ENCODE measurements around the gene CCDC82.
A peak's percentile ranks its signal among the peaks of the same experiment; 100 is the strongest.

Gene CCDC82

GRCh38 chr11:96361778-96362177 is 27.9 kb downstream of the CCDC82 start:
- DNase-seq = no peak

- no peak for DNase-seq
Measured at GRCh38 chr11:96358321-96358720, 31.4 kb downstream of the CCDC82 start.

DNA sequence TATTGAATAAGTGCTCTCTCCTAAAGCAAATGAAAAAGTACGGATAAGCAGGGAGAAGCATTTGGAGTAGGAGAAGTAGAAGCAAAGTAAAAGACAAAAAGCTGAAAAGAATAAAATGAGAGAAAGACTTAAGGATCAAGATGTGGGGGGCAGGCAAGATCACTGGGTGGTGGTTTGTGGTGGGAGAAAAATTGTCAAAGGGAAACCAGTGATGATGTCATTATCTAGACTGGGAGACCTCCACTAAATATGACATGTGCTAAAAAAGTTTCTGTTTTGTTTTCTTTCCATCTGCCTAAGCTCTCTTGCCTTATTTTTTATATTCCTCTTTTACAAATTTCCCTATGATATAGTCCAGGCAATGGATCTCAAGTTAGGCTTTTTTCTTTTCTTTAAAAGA is 31.9 kb downstream of the CCDC82 start:
- DNase-seq = no peak

DNA sequence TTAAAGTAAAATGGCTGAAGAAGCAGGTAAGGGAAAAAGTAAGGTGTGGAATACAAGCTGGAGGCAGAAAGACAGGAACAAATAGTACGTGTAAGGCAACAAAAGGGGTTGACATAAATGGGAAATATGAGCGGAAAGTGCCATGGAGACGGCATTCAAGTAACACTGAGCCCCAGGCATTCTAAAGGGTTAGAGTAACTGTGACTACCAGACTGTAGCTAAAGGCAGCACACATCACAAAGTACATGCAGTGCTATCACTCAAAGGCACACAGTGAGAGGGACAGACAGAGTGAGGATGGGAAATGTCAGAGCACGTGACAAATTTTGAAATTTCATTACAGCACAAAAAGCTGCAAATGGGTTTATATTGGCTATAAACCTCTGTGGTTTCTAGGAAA is 32.9 kb downstream of the CCDC82 start:
- no peak for DNase-seq

GRCh38 chr11:96342961-96343711 is 46.6 kb downstream of the CCDC82 start, which contains the start of gene MAML2:
Gene MAML2 (minus strand): TSS chr11:96343195. CDS start chr11:96341895, 1,300 bp downstream.
- peak; percentile 91 to 93 for DNase-seq

- DNase-seq = no peak
Measured at GRCh38 chr11:96342014-96342960, 47.4 kb downstream of the CCDC82 start.

DNA sequence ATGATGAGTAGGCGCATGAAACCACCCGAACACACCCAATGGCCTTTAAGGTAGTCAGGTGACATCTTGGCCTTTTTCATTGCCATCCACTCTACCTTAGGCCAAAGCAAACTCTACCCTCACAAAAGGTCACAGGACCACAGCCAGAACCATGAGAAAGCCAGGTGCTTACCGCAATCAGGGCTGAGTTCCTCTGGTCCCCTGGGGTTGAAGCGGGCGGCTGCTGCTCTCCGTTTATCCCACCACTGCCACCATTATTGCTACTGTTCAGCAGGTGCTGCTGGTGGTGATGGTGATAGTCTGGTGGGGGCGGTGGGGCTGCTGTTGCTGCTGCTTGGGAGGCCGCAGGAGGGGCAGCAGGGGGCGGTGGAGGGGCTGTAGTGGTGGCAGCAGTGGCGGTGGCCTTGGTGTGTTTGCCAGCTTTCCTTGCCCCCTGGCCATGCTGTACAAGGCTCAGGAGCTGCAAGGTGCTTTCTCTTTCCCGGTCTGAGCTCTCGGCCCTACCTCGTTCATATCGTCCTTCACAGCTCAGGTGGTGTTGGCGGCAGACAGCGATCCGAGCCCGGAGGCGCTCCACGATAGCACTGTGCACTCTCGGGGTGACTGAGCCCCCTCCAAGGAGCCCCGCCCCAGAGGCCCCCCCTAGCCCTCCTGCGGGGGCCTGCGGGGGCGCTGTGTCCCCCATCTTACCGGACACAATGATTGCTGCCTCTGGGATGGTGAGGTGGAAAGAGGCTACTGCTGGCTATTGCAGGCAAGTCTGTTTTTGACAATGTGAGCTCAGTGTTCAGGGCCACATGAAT is 48.3 kb downstream of the CCDC82 start:
- peak in 1 of 2 donors; percentile 17 for DNase-seq

GRCh38 chr11:96340555-96340885 is 49.2 kb downstream of the CCDC82 start:
- DNase-seq = no peak

- no peak for DNase-seq
Measured at GRCh38 chr11:96339706-96340554, 49.8 kb downstream of the CCDC82 start.

GRCh38 chr11:96338910-96339705 is 50.6 kb downstream of the CCDC82 start:
- DNase-seq = peak; percentile 88 to 93

DNA sequence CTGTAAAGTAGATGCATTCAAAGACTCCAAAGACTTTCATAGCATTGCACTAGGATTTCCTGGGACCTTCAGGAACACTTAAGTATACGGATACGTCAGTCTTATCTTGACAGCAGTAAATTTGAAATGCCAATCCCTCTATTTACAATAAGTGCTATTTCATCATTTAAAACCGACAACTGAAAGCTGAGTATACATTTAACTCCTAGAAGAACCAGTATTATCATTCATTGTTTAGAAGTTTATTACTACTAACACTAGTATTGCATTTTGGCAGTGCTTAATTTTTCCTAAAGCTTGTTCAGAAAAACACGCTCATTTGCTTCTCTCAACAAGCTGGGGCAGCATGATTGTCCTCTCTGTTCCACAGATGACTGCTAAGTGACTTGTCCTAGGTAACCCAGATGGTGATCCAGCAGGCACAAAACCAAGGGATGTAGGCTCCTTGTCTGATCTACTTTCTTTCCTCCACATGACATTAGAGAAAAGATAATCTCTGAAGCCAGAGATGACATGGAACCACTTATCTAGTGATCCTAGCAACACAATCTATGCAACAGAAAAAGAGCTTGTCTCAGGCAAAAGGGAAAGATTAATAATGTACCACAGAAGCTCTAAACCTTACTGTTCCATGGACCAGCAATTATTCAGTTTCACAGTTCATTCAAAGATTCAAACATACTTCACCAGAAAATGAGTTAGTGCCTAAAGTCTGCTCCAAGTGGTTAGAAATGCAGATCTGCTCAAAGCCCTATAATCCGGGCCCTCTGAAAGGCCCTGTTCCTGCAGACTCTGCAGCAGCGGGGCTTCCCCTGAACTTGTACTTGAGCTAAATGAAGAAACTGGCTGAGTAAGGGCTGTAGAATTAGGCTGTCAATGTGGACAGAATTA is 51.9 kb downstream of the CCDC82 start:
- peak; percentile 58 to 68 for DNase-seq

GRCh38 chr11:96335388-96335787 is 54.3 kb downstream of the CCDC82 start:
- DNase-seq = peak; percentile 30 to 51

- DNase-seq = no peak
Measured at GRCh38 chr11:96334219-96334618, 55.5 kb downstream of the CCDC82 start.

- no peak for DNase-seq
Measured at GRCh38 chr11:96333191-96333719, 56.5 kb downstream of the CCDC82 start.

- DNase-seq = peak; percentile 28 to 42
Measured at GRCh38 chr11:96332126-96332771, 57.5 kb downstream of the CCDC82 start.

DNA sequence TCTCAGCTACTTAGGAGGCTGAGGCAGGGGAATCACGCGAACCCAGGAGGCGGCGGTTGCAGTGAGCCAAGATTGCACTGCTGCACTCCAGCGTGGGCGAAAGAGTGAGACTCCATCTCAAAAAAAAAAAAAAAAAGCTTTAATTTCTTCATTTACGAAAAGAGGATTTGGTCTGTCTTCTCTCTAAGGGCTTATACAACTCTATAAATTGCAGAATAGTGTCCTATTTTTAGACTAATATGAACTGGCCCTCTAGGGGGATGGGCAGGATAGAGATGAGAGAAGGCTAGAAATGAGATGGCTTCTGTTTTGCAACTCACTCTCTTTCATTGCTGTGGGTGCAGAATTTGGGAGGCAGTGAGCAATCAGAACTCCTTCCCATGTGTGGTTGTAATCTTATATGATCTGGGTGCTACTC is 58.0 kb downstream of the CCDC82 start:
- peak; percentile 93 to 98 for DNase-seq

DNA sequence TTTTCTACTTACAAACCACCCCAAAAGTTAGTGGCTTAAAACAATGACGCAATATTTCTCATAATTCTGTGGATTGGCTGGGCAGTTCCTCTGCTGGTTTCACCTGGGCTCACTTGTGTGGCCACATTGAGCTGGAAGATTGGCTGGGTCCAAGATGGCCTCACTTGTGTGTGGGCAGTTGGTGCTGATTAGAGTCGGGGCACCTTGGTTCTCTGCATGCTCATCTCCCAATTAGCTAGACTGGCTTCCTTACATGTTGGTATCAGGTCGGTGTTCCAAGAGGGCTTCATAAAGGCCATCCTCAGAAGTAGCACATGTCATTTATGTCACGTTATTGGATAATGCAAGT is 59.2 kb downstream of the CCDC82 start:
- DNase-seq = no peak

GRCh38 chr11:96329855-96330510 is 59.7 kb downstream of the CCDC82 start:
- DNase-seq = no peak

GRCh38 chr11:96329419-96329818 is 60.3 kb downstream of the CCDC82 start:
- DNase-seq = peak in 1 of 2 donors; percentile 53
